Ascending aorta (tissue), 2 donors: ENCODE measurements around the gene RTN1. TPM values are rescaled to one million over a fixed set of nuclear protein-coding genes. Genes with fewer than 3 reads are reported as not detected.
A peak's percentile ranks its signal among the peaks of the same experiment; 100 is the strongest.

Experiments
- DNase-seq, 2 donors: peaks; one replicate each; pipeline ENCODE4 v3.0.0-alpha.2; 2019; ENCODE audit warnings: low spot score in 2 of 2
- H3K27ac ChIP-seq, 2 donors: fragments of 200-600 bp; sonication (generic); one replicate each; pipeline ENCODE4 v1.5.1; 2016 to 2017; ENCODE audit warnings: mild to moderate bottlenecking in 1 of 2
- H3K27me3 ChIP-seq: fragments of 200-600 bp; sonication (generic); one replicate; pipeline ENCODE4 v1.5.1; 2017
- H3K36me3 ChIP-seq, 2 donors: fragments of 200-600 bp; sonication (generic); one replicate each; pipeline ENCODE4 v1.5.1; 2016
- H3K4me1 ChIP-seq, 2 donors: fragments of 200-600 bp; sonication (generic); one replicate each; pipeline ENCODE4 v1.5.1; 2016 to 2017; ENCODE audit warnings: mild to moderate bottlenecking in 1 of 2
- H3K4me3 ChIP-seq, 2 donors: fragments of 200-600 bp; sonication (generic); one replicate each; pipeline ENCODE4 v1.5.1; 2016 to 2017; ENCODE audit warnings: mild to moderate bottlenecking in 1 of 2
- H3K9me3 ChIP-seq, 2 donors: fragments of 200-600 bp; sonication (generic); one replicate each; pipeline ENCODE4 v1.5.1; 2016
- CTCF ChIP-seq, 3 experiments: fragments of 200-600 bp in 2 of 3; fragments of 450-650 bp in 1 of 3; sonication (generic) in 2 of 3; IDR thresholded peaks; one replicate each; pipeline ENCODE4 v1.5.1; 2016 to 2019; ENCODE audit warnings: antibody characterized with exemption in 3 of 3, mild to moderate bottlenecking in 1 of 3, moderate library complexity in 1 of 3
- intact Hi-C: fragments of 100-400 bp; cut with DNase I; formaldehyde crosslinking; loops from one replicate; pipeline ENCODE4 v1.15.1; 2023
- total RNA-seq: library from RNA; depleted of rRNA; stranded (reverse); fragments of >200 nt; gene quantifications from one replicate; pipeline ENCODE4 v1.1.0, GENCODE V29; 2016

Gene RTN1
- total RNA-seq, 1 donor from 2014 or later = 52.3 TPM

GRCh38 chr14:59582161-59582560 is 288.4 kb downstream of the RTN1 start:
- no peak for DNase-seq
- H3K4me3 ChIP-seq = no peak overlapping the region
- H3K9me3 ChIP-seq = no peaks in the 10 kb centered on the region
- no peaks in the 10 kb centered on the region for H3K27me3 ChIP-seq
- no peaks in the 10 kb centered on the region for H3K4me1 ChIP-seq
- no peak overlapping the region for H3K27ac ChIP-seq
- no peak for TF ChIP-seq CTCF (IDR thresholded peaks at IDR 0.05)
- intact Hi-C loops = no loop called here
- no peaks in the 10 kb centered on the region for H3K36me3 ChIP-seq

DNA sequence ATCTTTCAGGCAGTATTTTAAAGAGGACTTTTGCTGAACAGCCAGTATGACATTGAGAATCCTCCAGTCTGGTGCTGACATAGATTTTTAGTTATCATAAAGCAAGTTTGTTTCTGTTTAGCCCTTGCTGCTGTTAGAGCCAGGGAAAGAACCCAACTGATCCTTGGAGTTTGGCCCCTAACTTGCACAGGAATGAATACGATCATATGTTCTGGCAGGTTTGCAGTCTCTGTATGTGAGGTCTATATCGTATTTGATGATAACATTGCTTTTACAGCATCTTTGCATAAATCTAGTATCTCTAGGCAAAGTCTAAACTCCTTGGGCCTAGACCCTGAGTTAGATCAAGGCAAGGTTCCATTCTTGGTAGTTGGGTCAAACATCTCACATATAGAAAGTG is 289.7 kb downstream of the RTN1 start:
- intact Hi-C loops = no loop called here
- Histone ChIP-seq H3K4me1 (no peaks in the 10 kb centered on the region), H3K27ac (no peak overlapping the region), H3K4me3 (no peak overlapping the region), H3K9me3 (no peaks in the 10 kb centered on the region), H3K27me3 (no peaks in the 10 kb centered on the region), H3K36me3 (no peaks in the 10 kb centered on the region)
- no peak for DNase-seq
- no peak for TF ChIP-seq CTCF (IDR thresholded peaks at IDR 0.05)

GRCh38 chr14:59576332-59577294 is 294.0 kb downstream of the RTN1 start, which contains the start of gene CCDC175:
Gene CCDC175 (minus strand): TSS chr14:59576812. CDS start chr14:59576775, 37 bp downstream.
- no peaks in the 10 kb centered on the region for H3K9me3 ChIP-seq
- peak; percentile 41 to 64 (median 56) for TF ChIP-seq CTCF (IDR thresholded peaks at IDR 0.05)
- intact Hi-C loops = loop anchor here (2.0 kb wide), 2 partner anchors 112 to 450 kb away; no protein-coding TSS in a partner anchor
- DNase-seq = peak; percentile 40 to 87
- no peaks in the 10 kb centered on the region for H3K27me3 ChIP-seq
- no peak within 1 kb of the TSS for H3K27ac ChIP-seq
- H3K36me3 ChIP-seq = no peaks in the 10 kb centered on the region
- peak within 1 kb of the TSS; percentile 42 to 65 for H3K4me3 ChIP-seq
- H3K4me1 ChIP-seq = no peaks in the 10 kb centered on the region

GRCh38 chr14:59570122-59570521 is 300.5 kb downstream of the RTN1 start:
- Histone ChIP-seq H3K27me3 (no peaks in the 10 kb centered on the region), H3K36me3 (no peaks in the 10 kb centered on the region), H3K4me1 (no peaks in the 10 kb centered on the region), H3K27ac (no peak overlapping the region), H3K9me3 (no peaks in the 10 kb centered on the region), H3K4me3 (no peak overlapping the region)
- intact Hi-C loops = no loop called here
- no peak for DNase-seq
- TF ChIP-seq CTCF (IDR thresholded peaks at IDR 0.05) = no peak

- TF ChIP-seq CTCF (IDR thresholded peaks at IDR 0.05) = no peak
- Histone ChIP-seq H3K27me3 (no peaks in the 10 kb centered on the region), H3K27ac (no peak overlapping the region), H3K36me3 (no peaks in the 10 kb centered on the region), H3K4me1 (no peaks in the 10 kb centered on the region), H3K4me3 (no peak overlapping the region), H3K9me3 (no peaks in the 10 kb centered on the region)
- DNase-seq = no peak
- intact Hi-C loops = no loop called here
These were observed 303.9 kb downstream of the RTN1 start for GRCh38 chr14:59566725-59567124.
